ENCODE results near the gene PIP5KL1. TPM values are rescaled to one million over a fixed set of nuclear protein-coding genes. Genes with fewer than 3 reads are reported as not detected.
A peak's percentile ranks its signal among the peaks of the same experiment; 100 is the strongest.

The PIP5KL1 gene
- total RNA-seq, 1 experiment from 2014 or later = 16.8 TPM

DNA sequence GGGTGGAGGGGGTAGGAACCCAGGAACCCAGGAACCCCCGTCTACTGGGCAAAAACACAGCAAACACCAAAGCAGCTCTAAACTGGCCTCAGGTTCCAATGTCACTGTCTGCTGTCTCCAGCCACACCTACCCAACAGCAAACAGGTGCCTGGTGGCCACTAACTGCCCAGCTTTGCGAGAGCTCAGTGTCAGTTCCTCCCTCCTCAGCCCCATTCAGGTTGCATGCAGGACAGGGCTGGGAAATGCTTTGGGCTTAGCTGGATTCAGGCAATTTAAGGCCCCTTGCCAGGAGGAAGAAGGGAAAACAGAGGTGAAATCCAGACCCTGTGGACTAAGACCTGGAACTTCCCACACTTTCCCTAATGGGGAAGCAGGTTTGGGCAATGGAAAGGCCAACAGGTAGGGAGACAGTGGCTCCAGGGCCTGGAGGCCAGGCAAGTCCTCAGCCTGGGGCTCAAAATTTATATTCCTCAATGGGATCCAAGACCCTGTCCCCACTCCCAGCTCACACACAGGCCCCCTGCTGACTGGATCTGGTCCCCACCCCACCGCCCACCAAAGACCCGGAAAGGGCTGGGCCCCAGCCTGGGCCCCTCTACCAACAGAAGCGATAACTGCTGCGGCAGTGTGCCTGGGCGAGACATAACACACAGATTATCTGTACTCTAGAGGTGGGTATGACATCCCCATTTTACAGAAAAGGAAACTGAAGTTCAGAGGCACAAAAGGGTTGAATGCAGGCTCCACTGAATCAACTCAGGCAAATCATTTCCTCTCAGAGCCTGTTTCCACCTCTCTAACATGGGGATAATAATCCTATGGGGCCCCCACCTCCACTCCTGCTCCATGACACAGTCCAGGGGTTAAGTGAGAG, 46.7 kb upstream of the PIP5KL1 start:
- Mint-ChIP-seq H3K4me3 (peak overlapping the region; percentile 95), H3K27me3 (ENCODE audit: low read depth) (no peaks in the 10 kb centered on the region), H3K4me1 (peaks cover 63% of the 10 kb centered on the region), H3K9me3 (no peaks in the 10 kb centered on the region), H3K27ac (peak overlapping the region; percentile 70; the same call in 1 of the 2 replicates), H3K36me3 (no peaks in the 10 kb centered on the region)
- POLR2A ChIA-PET = interaction anchor here (0.7 to 1.8 kb wide), 3 partner anchors 17 to 58 kb away, joined by 3 to 6 read pairs (median 3); no protein-coding TSS in a partner anchor
- ATAC-seq = no peak
- CTCF ChIA-PET = interaction anchor here (0.7 to 14.8 kb wide), 12 partner anchors 15 to 151 kb away, joined by 3 to 156 read pairs (median 4); partner anchors contain the start of gene NAIF1
- 0 out of 2 replicates have a peak, but pooled peaks have one; percentile 65 for TF ChIP-seq ZNF317 (CRISPR knock-in tag; IDR thresholded peaks at IDR 0.05; ENCODE audit: borderline replicate concordance, low read depth)
- no peak for TF ChIP-seq RELA (CRISPR knock-in tag; IDR thresholded peaks at IDR 0.05; ENCODE audit: borderline replicate concordance)
- no peak for DNase-seq (ENCODE audit: low spot score)

- ChIA-PET CTCF (interaction anchor here (0.7 to 14.8 kb wide), 5 partner anchors 16 to 59 kb away, joined by 3 to 156 read pairs (median 4); no protein-coding TSS in a partner anchor), POLR2A (interaction anchor here (0.8 kb wide), 1 partner anchor 58 kb away, joined by 3 read pairs; no protein-coding TSS in a partner anchor)
- H3K36me3 Mint-ChIP-seq = no peaks in the 10 kb centered on the region
- H3K27me3 Mint-ChIP-seq (ENCODE audit: low read depth) = no peaks in the 10 kb centered on the region
- no peaks in the 10 kb centered on the region for H3K9me3 Mint-ChIP-seq
- ATAC-seq = no peak
- no peak overlapping the region for H3K4me3 Mint-ChIP-seq
- no peak for DNase-seq (ENCODE audit: low spot score)
- H3K27ac Mint-ChIP-seq = peak overlapping the region; percentile 83
- peaks cover 66% of the 10 kb centered on the region for H3K4me1 Mint-ChIP-seq
- TF ChIP-seq CTCF (IDR thresholded peaks at IDR 0.05) (no peak), IRF2 (CRISPR knock-in tag; IDR thresholded peaks at IDR 0.05; ENCODE audit: borderline replicate concordance, low read depth) (no peak), PRDM15 (CRISPR knock-in tag; IDR thresholded peaks at IDR 0.05) (no peak), TEAD1 (CRISPR knock-in tag; IDR thresholded peaks at IDR 0.05) (no peak), ETV6 (CRISPR knock-in tag; IDR thresholded peaks at IDR 0.05) (no peak), SMAD3 (CRISPR knock-in tag; IDR thresholded peaks at IDR 0.05; ENCODE audit: borderline replicate concordance) (no peak), MYBL2 (CRISPR knock-in tag; IDR thresholded peaks at IDR 0.05) (no peak), CBFB (CRISPR knock-in tag; IDR thresholded peaks at IDR 0.05; ENCODE audit: low read depth) (no peak), AR (CRISPR knock-in tag; IDR thresholded peaks at IDR 0.05) (no peak), GRHL2 (CRISPR knock-in tag; IDR thresholded peaks at IDR 0.05; ENCODE audit: insufficient replicate concordance, severe bottlenecking) (no peak), ZNF532 (CRISPR knock-in tag; IDR thresholded peaks at IDR 0.05; ENCODE audit: borderline replicate concordance) (no peak), FOXJ3 (CRISPR knock-in tag; IDR thresholded peaks at IDR 0.05; ENCODE audit: borderline replicate concordance) (no peak)
- TF ChIP-seq, protein P1, sequence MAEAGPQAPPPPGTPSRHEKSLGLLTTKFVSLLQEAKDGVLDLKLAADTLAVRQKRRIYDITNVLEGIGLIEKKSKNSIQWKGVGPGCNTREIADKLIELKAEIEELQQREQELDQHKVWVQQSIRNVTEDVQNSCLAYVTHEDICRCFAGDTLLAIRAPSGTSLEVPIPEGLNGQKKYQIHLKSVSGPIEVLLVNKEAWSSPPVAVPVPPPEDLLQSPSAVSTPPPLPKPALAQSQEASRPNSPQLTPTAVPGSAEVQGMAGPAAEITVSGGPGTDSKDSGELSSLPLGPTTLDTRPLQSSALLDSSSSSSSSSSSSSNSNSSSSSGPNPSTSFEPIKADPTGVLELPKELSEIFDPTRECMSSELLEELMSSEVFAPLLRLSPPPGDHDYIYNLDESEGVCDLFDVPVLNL (CRISPR knock-in tag; IDR thresholded peaks at IDR 0.05; ENCODE audit: borderline replicate concordance, low read depth) = no peak
These were observed 45.9 kb upstream of the PIP5KL1 start for GRCh38 chr9:127976498-127976897.
